Left forelimb (tissue), 1 donor: ENCODE data around the gene SNX10.

Experiments used
- DNase-seq: peaks from one replicate; pipeline ENCODE4 v3.0.0-alpha.2; 2018; ENCODE audit warnings: low spot score

The SNX10 gene

DNA sequence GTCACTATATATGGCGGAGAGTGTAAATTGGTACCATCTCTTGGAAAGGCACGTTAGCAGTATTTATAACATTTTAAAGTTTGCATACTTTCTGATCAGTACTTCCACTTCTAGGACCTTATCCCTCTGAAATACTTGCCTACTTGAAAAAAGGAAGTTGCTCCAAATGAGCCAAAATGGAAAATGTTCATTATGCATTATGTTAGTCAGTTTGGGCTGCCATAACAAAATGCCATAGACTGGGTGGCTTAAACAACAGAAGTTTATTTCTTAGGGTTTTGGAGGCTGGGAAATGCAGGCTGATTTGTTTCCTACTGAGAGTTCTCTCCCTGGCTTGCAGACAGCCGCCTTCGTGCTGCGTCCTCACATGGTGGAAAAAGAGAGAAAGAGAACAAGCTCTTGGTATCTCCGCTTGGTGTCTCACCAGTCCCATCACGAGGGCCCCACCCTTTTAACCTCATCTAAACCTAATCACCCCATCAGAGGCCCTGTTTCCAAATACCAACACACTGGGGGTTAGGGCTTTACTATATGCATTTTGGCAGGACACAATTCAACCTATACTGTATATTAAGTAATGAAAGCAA lies 6.9 kb downstream of the SNX10 start:
- no peak for DNase-seq

DNA sequence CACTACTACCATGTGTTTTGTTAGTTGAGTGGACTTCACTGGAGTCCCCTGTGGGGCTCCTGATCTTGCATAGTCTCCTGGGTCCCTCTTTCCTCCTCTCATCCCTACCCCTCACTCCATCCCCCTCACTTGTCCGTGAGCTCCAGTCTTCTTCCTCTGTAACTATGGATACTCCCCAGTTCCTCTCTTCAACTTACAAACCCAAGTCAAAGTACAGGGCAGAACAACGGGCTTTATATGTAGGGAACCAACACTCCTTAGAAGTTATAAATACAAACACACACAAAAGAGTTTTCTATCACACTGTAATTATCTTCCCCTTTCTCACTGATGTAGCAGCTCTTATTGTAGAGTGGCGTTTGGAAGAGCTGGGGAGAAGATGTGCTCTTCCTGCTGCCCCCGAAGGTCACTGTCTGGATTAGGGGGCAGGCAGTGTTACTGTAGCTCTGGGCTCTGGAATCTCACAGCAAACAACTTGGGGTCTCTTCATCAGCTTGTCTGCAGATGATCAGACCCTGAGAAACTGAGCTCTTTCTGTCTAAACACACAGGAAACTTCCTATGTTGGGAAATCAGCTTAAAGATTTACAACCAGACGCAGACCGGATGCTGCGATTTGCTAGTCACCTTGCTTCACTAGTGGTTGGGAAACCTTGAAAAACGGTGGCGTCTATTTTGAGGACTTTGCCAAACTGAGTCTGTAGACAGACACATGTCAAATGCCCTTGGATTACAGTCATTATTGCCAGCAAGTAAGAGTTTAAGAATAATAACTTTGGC lies 13.6 kb downstream of the SNX10 start:
- DNase-seq = no peak

DNA sequence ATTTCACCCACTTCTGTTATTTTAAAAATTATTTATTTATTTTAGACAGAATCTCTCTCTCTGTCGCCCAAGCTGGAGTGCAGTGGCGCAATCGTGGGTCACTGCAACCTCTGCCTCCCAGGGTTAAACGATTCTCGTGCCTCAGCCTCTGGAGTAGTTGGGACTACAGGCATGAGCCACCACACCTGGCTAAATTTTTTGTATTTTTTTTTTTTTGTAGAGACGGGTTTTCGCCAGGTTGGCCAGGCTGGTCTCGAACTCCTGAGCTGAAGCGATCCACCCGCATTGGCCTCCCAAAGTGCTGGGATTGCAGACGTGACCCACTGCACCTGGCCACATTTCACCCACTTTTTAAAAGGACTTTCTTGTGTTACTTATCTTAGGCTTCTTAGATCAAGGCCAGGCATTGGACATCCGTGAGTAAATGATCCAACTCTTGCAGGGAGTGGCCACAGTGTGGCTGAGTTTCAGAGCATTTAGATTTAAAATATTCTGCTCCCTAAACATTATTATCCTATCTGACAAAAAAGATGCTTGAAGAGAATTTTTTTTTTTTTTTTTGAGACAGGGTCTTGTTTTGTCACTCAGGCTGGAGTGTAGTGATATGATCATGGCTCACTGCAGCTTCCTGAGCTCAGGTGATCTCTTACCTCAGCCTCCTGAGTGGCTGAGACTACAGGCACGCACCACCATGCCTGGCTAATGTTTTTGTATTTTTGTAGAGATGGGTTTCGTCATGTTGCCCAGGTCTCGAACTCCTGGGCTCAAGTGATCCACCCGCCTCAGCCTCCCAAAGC lies 14.4 kb downstream of the SNX10 start:
- no peak for DNase-seq

DNA sequence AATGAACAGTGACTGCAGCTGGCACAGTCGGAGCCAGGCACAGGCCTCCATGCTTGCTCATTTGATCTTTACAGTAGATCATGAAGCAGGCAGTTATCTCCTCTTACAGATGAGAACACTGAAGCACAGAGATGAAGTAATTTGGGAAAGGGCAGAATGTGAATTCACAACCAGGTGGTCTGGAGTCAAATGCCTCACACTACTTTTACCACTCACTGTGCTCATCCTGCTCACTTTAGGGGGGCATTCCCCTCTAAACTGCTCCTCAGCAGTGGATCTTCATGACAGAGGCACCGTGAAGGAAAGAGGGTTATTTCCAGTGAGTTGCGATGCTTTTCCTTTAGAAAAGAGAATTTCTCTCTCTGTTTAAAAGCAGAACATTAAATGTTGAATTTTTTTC lies 15.1 kb downstream of the SNX10 start:
- no peak for DNase-seq

DNA sequence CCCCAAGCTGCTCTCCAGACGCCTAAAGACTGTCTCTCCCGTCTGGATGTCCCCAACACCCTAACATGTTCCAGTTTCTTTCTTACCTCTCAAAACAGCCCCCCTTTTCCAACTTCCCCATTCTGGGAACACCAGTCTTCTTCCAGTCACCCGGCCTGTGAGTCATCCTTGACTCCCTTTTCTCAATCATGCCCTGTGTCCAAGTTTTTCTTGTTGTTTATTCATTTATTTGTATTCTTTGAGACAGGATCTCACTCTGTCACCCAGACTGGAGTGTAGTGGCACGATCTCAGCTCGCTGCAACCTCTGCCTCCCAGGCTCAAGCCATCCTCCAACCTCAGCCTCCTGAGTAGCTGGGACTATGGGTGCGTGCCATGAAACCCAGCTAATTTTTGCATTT lies 15.6 kb downstream of the SNX10 start:
- DNase-seq = no peak

DNA sequence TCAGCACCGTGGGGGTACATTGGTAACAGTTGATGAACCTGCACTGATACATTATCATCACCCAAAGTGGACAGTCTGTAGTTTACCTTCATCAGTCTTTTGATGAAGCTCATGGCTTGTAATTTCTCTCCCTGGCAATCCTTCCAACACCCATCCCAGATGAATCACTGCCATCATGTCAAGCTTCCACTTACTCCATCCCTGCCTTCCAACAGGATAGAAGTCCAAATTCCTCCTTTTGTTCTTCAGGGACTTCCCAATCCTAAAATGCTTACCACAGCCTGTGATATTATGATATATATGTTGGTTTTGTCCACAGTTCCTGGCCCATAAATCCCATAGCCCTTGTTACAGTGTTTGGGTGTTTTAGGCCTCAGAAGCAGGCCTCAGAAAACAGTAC lies 16.1 kb downstream of the SNX10 start:
- DNase-seq = no peak

DNA sequence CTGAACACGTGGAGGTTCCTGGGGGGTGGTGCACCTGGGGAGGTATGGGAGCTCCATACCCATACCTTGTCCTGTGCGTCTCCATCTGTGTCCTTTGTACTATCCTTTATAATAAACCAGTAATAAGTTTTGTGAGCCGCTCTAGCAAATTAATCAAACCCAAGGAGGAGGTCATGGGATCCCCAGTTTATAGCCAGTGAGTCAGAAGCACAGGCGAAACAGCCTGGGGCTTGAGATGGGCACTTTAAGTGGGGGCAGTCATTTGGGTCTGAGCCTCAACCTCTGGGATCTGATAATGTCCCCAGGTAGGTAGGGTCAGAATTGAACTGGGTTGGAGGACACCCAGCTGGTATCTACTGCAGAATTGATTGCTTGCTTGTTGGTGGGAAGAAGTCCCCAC lies 16.9 kb downstream of the SNX10 start:
- DNase-seq = no peak

DNA sequence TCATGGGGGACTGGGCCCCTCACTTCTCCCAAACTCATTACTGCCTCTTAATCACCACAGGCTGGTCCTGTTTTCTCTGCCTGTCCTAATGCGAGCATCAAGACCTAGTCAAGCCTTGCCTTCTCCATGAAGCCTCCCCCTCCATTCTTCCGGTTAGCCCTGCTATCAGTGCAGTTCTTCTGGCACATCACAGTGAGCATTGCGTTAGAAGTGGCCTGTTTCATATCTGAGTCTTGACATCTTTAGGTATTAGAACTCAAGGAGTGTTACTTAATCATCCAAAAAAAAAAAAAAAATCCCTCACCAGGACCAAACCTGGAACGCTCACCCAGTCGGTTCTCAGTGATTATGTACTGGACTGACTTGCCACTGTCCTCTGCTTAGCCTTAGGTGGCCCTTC lies 17.4 kb downstream of the SNX10 start:
- DNase-seq = no peak

DNA sequence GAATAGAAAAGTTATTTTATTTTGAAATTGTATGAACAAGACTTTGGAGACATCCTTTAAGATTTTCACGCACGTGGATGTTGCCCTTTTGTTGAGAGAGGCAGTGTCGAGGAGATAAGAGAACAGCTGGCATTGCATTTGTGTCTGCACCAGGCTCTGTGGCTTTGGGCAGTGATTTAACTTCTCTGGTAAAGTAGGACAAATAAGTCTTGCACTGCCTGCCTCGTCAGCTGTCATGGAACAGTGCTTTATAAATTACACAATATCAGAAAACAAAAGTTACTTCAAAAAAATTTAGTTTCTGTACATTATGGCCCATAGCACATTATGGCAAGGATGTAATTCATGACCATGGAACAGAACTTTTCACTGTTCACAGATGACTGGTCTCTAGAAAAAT lies 20.1 kb downstream of the SNX10 start:
- no peak for DNase-seq

DNA sequence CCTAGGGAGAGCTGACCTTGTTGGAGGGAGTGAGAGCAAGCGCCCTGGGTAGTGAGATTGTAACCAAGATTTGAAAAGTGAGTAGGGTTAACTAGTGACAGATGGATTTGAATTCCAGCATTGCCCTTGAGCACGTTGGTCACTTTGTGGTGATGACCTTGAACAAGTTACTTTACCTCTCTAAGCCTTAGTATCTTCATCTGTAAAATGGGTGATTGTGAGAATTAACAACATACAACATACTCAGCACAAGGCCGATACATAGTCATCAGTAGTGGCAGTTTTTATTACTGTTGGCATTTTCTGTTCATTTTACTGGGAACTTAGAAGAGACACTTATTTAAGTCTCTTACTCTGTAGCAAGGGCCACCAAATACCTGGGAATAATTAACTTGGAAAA lies 25.5 kb downstream of the SNX10 start:
- DNase-seq = no peak

DNA sequence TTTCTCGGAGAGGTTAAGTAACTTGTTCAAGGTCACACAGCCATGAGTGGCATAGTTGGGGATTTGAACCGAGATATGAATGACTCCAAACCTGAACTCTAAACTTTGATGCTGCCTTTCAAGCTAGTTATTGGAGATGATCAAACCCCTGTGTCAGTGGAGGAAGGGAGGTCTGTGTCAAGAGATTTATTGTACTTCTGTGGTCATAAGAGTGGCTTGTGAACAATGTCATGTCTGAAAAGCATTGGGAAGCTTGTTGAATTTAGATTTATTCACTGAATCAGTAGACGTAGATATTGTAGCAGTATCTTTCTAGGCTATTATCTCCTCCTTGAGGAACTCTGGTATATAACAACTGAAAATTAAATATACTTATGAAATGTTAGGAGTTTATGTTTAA lies 27.3 kb downstream of the SNX10 start:
- no peak for DNase-seq

DNA sequence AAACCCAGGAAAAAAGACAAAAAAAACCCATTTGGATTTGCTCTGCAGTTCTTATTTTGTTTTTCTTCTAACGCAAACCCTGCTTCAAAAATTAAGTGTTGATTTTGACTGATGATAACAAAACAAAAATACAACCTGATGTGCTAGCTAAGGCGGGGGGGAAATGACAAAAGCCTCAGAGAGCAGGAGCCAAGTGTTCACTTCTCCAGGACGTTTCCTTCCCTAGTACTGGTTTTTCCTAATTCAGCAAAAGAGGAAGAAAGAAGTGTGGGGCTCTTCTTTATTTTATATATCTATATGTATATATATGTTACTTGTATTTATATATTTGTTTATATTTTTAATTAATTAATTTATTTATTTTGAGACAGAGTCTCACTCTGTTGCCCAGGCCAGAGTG lies 28.0 kb downstream of the SNX10 start:
- DNase-seq = no peak

DNA sequence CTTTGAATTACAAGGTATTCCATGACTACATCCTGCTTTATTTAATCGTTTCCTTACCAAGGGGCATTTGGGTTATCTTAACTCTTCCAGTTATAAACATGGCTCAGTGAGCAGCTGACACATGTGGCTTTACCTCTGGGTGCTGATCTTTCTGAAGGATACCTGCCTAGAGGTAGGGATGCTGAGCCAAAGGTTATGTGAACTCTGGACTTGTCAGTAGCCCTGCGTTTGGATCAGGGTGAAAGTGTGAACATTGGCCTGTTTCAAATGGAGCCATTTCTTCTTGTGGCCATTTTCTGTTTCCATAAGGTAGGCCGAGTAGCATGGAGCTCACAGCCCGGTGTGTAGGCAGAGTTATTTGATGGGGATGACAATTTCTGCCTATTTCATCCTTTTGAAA lies 29.2 kb downstream of the SNX10 start:
- DNase-seq = no peak

DNA sequence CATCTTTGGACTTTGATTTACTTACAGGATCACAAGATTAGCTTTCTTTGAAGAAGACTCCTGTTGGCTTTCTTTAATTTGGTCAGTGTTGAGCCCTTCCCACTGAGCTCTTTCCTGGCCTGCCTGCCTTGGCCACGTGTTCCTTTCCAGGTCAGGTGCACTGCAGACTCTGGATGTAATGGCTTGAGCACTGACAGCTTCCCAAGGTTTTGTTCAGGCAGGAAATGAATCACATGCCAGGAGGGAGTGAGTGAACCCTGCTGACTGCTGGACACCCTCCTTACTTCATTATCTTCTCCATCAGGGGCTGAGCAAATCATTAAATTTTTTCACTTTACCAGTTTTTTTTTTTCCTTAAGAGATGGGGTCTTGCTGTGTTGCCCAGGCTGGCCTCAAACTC lies 29.8 kb downstream of the SNX10 start:
- DNase-seq = no peak

DNA sequence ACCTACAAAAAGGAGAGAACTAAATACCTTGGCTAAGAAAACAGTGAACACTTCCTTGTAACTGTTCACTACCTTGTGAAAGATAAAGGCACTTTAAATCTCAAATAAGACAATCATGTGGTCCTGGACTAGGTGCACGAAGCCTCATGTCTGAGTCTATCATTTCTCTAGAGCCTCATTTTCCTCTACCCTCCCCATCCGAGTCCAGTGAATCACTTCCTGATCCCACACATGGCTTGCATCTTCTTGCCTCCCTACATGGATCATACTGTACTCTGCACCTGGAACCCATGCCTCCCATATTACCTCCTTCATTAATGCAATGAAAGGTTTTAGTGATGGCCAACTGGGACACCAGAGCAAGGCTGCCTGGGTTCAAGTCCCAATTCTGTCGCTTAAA lies 34.5 kb downstream of the SNX10 start:
- no peak for DNase-seq

DNA sequence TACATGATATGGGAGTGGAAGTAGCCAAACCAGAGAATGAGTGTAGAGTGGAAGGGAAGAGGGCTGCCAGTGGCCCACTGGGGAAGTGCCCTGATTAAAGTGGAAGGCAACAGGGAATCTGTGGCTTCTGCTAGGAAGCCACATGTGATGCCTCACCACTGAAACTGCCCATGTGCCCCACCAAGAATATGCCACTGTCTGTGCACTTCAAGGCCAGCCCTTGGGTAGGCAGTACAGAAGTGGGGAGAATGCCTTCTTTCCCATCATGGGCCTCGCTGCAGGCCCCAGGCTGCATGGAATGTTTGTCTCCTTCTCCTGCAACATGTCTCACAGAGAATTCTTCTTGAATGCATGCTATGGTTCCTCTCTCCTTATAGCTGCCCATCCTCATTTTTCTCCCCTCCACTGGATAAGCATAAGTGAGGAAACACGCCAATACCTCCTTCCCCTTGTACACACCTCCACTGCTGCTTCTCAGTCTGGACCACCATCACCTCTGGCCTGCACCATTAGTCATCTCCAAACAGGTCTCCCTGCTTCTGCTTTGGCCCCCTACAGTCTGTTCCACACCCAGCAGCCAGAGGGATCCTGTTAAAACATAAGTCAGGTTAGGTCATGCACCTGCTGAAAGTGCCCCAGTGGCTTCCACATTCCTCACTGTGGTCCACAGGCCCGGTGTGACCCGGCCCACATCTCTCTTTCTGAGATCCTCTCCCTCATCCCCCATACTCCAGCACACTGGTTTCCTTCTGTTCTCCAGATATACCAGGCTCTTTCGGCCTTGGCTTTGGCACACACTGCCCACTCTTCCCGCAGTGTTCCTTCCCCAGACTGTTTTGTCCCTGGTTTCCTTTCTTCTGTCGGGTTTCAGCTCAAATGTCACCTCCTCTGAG lies 37.1 kb downstream of the SNX10 start:
- DNase-seq = no peak

DNA sequence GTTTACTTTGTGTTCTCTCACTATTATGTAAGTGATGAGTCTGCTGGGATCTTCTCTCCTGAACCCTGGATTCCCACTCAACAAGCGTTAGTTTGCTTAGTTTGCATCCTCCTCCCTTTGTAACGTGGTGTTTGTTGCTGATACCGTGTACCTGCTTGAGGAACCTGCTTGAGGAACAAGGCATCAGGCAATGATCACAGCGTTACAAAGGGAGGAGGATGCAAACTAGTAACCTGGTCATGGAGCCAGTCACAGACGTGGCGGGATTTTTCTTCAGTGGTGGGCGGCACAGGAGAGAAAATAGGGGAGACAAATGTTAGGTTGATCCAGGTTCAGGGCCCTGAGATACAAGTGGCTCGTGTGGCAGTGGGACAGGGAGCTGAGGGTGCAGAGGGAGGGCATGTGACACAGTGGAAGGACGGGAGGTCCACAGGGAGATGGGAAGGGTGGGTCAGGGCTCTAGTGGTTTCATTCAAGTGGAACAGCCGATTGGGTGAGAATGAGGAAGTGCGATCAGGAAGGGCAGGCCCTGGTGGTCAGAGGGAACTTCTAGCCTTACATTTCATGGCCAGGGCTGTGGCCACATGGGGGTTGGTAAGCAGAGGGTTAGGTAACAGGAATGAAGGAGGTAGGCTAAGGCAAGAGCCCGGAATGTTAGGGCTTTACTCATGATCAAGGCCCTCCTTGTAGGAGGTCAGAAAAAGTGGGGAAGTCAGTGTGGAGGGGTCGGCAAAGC lies 38.0 kb downstream of the SNX10 start:
- DNase-seq = no peak

DNA sequence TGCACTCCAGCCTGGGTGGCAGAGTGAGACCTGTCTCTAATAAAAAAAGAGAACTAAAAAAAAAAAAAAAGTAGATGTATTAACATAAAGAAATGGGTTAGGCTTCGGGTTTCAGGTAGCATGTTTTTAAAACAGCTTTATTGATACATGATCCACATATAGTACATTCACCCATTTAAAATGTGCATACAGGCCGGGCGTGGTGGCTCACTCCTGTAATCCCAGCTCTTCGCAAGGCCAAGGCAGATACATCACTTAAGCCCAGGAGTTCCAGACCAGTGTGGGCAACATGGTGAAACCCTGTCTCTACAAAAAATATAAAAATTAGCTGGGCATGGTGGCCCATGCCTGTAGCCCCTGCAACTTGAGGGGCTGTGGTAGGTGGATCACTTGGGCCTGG lies 39.5 kb downstream of the SNX10 start:
- no peak for DNase-seq

DNA sequence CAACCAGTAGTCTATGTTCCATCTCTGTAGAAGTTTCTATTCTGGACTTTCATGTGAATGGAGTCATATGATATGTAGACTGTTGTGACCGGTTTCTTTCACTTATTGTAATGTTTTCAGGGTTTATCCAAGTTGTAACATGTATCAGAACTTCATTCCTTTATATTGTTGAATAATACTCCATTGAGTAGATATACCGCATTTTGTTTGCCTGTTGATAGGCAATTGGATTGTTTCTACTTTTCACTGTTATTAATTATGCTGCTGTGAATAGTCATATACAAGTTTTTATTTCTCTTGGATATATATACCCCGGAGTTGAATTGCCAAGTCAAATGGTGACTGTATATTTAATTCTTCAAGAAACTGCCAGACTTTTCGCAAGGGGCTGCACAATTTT lies 40.1 kb downstream of the SNX10 start:
- no peak for DNase-seq

DNA sequence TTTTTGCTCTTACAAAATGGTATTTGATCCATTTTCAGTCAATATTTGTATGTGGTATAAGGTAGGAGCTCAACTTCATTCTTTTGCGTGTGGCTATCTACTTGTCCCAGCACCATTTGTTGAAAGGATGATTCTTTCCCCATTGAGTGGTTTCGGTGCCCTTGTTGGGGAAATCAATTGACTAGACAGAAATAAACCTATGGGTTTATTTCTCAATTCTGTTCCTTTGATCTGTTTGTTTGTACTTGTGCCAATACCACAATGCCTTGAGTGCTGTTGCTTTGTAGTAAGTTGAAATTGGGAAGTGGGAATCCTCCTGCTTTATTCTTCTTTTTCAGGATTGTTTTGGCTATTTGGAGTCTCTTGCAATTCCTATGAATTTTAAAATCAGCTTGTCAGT lies 41.0 kb downstream of the SNX10 start:
- no peak for DNase-seq

DNA sequence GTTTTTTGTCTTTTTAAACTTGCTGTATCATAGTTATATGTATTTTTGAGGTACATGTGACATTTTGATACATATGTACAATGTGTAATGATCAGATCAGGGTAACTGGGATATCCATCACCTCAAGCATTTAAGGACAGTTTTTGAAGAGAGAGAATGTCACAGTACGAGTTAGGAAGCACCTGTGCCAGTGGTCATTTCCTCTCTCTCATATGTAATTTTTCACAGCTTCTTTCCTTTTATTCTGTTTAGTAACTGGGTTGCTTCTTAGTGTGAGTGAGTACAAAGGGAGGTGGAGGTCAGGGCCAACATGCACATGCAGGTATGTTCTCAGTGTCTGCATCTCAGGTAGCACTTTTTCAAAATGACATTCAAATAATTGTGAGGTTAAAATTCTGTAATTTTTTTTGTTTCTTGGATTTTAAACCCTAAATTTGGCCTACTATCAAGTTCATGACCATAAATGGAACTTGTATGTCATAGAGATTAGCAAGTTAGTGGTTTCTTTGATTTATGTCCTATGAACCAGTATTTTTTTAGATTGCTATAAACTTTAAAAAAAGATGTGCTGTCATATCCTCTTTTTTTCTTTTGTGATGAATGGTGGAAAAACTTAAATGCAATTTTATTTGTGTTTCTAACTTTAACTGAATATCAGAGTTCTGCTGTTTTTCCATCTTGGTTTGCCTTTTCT lies 42.7 kb downstream of the SNX10 start:
- no peak for DNase-seq
